Esophagus squamous epithelium (tissue), 4 donors: ENCODE results near the gene RNASE7.

ENCODE experiments used
- POLR2A ChIP-seq, 4 donors: fragments of 450-650 bp; IDR thresholded peaks; one replicate each; pipeline ENCODE4 v1.6.1; 2017; ENCODE audit warnings: antibody characterized with exemption in 4 of 4, mild to moderate bottlenecking in 4 of 4, moderate library complexity in 3 of 4
- TF ChIP-seq, protein P1 (sequence below), 6 experiments: fragments of 450-650 bp in 4 of 6; fragments of 200-600 bp in 2 of 6; sonication (generic) in 2 of 6; IDR thresholded peaks; one replicate each; pipeline ENCODE4 v1.5.1; 2016 to 2019; ENCODE audit warnings: antibody characterized with exemption in 6 of 6, mild to moderate bottlenecking in 4 of 6, moderate library complexity in 4 of 6

DNA sequence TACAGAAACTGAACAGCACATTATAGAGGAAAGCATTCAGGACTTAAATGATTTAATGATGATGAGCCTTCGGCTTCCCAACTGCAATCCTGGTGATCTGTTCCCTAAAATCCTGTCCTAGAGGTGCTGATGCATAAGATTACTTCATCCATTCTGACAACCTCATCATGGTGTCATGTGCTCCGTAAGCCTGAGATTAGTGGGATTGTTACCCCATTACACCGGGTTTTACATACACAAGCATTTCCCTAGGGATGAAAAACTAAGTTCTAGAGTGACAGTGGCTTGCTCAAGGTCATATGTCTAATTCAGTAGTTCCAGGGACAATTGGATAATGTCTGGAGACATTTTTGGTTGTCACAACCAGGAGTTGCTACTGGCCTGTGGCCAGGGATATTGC is 5.0 kb upstream of the RNASE7 start:
- TF ChIP-seq, protein P1, sequence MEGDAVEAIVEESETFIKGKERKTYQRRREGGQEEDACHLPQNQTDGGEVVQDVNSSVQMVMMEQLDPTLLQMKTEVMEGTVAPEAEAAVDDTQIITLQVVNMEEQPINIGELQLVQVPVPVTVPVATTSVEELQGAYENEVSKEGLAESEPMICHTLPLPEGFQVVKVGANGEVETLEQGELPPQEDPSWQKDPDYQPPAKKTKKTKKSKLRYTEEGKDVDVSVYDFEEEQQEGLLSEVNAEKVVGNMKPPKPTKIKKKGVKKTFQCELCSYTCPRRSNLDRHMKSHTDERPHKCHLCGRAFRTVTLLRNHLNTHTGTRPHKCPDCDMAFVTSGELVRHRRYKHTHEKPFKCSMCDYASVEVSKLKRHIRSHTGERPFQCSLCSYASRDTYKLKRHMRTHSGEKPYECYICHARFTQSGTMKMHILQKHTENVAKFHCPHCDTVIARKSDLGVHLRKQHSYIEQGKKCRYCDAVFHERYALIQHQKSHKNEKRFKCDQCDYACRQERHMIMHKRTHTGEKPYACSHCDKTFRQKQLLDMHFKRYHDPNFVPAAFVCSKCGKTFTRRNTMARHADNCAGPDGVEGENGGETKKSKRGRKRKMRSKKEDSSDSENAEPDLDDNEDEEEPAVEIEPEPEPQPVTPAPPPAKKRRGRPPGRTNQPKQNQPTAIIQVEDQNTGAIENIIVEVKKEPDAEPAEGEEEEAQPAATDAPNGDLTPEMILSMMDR (IDR thresholded peaks at IDR 0.05) = no peak
- TF ChIP-seq POLR2A (IDR thresholded peaks at IDR 0.05) = no peak
